Neutrophil (primary cell): ENCODE results near the gene MASP1.

Experiments
- H3K27ac ChIP-seq: fragments of 200-600 bp; sonication (generic); 2 replicates; pipeline ENCODE4 v1.5.1; 2016; ENCODE audit warnings: mild to moderate bottlenecking, moderate library complexity
- H3K27me3 ChIP-seq: fragments of 200-600 bp; sonication (generic); 2 replicates; pipeline ENCODE4 v1.6.0; 2016; ENCODE audit warnings: mild to moderate bottlenecking
- H3K36me3 ChIP-seq: fragments of 200-600 bp; sonication (generic); 2 replicates; pipeline ENCODE4 v1.5.1; 2017
- H3K4me1 ChIP-seq, 2 experiments: fragments of 200-600 bp in 1 of 2; sonication (generic) in 1 of 2; 1 replicate in 1 of 2; 2 replicates in 1 of 2; pipeline versions ENCODE4 v1.5.1 to v1.6.1; 2013 to 2016; ENCODE audit warnings: low read depth in 1 of 2, low read length in 1 of 2, mild to moderate bottlenecking in 1 of 2, moderate library complexity in 1 of 2; ENCODE audit not compliant: control insufficient read depth in 1 of 2, insufficient read depth in 1 of 2
- H3K4me3 ChIP-seq, 2 experiments: fragments of 200-600 bp in 1 of 2; sonication (generic) in 1 of 2; 1 replicate in 1 of 2; 2 replicates in 1 of 2; pipeline ENCODE4 v1.5.1; 2013 to 2016; ENCODE audit warnings: low read depth in 1 of 2, low read length in 1 of 2, mild to moderate bottlenecking in 1 of 2, moderate library complexity in 1 of 2
- H3K9me3 ChIP-seq: fragments of 200-600 bp; sonication (generic); 2 replicates; pipeline ENCODE4 v1.5.1; 2016
- CTCF ChIP-seq: fragments of 200-600 bp; sonication (generic); IDR thresholded peaks from 2 replicates; pipeline ENCODE4 v1.5.1; 2016; ENCODE audit warnings: antibody characterized with exemption

Gene MASP1

DNA sequence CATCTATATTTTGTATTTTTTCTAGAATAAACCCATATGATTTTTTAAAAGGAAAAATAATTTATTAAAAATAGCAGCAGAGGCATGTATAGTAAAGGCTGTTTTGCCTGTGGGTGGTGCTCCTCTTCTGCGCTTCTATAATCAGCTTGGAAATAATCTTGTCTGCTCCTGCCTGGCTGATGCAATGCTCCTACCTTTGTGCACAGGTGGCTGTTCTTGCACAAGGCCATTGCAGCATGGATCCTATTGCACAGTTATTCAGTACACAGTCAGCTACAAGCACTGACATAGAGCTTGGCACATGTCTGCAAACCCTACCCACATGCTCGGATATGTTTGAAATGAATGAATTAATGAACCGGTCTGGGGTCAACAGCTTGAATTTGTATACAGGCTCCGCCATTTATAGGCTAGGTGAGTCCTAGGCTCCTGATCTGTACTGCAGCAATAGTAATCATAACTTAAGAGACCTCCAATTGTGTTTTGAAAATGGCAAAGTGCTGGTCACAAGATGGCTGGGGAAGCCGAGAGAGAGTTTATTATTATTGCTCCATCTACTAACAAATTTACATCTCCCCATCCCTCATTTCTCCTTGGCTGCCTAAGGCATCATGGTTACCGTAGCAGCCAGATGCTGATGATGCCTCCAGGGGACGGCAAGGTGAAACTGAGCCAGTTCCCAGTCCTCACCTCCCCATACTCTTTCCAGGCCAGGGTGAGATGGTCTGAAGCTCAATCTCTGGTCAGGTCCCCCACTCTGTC lies 94.8 kb downstream of the MASP1 start:
- Histone ChIP-seq H3K4me3 (no peak overlapping the region), H3K9me3 (no peaks in the 10 kb centered on the region), H3K36me3 (no peaks in the 10 kb centered on the region), H3K27ac (no peak overlapping the region), H3K27me3 (no peaks in the 10 kb centered on the region), H3K4me1 (no peaks in the 10 kb centered on the region)
- TF ChIP-seq CTCF = no peak

GRCh38 chr3:187193181-187193580 lies 98.4 kb downstream of the MASP1 start:
- H3K27ac ChIP-seq = no peak overlapping the region
- no peak for TF ChIP-seq CTCF
- no peaks in the 10 kb centered on the region for H3K9me3 ChIP-seq
- no peaks in the 10 kb centered on the region for H3K27me3 ChIP-seq
- no peaks in the 10 kb centered on the region for H3K36me3 ChIP-seq
- no peak overlapping the region for H3K4me3 ChIP-seq
- no peaks in the 10 kb centered on the region for H3K4me1 ChIP-seq

- no peak overlapping the region for H3K4me3 ChIP-seq
- H3K36me3 ChIP-seq = no peaks in the 10 kb centered on the region
- H3K27me3 ChIP-seq = no peaks in the 10 kb centered on the region
- H3K27ac ChIP-seq = no peak overlapping the region
- no peaks in the 10 kb centered on the region for H3K4me1 ChIP-seq
- H3K9me3 ChIP-seq = no peaks in the 10 kb centered on the region
- no peak for TF ChIP-seq CTCF
These were observed 100.3 kb downstream of the MASP1 start for GRCh38 chr3:187191271-187191670.

- no peak for TF ChIP-seq CTCF
These were observed 102.6 kb downstream of the MASP1 start for GRCh38 chr3:187188931-187189330.

GRCh38 chr3:187186801-187187421 lies 104.6 kb downstream of the MASP1 start:
- Histone ChIP-seq H3K36me3 (no peaks in the 10 kb centered on the region), H3K27me3 (no peaks in the 10 kb centered on the region), H3K4me3 (no peak overlapping the region), H3K27ac (no peak overlapping the region), H3K9me3 (no peaks in the 10 kb centered on the region), H3K4me1 (no peaks in the 10 kb centered on the region)
- no peak for TF ChIP-seq CTCF

More at GRCh38 chr3:187188931-187189330, 102.6 kb downstream of the MASP1 start:
- Histone ChIP-seq H3K9me3 (no peaks in the 10 kb centered on the region), H3K4me3 (no peak overlapping the region), H3K4me1 (no peaks in the 10 kb centered on the region), H3K27me3 (no peaks in the 10 kb centered on the region), H3K36me3 (no peaks in the 10 kb centered on the region), H3K27ac (no peak overlapping the region)
